Fibroblast of villous mesenchyme (primary cell): ENCODE data around the gene NCAPD2. TPM values are rescaled to one million over a fixed set of nuclear protein-coding genes. Genes with fewer than 3 reads are reported as not detected.

ENCODE experiments used
- DNase-seq: peaks from one replicate; pipeline ENCODE4 v3.0.0-alpha.2; 2010; ENCODE audit warnings: low read depth
- H3K4me3 ChIP-seq: 2 replicates; pipeline ENCODE4 v1.5.1; 2011; ENCODE audit warnings: low read depth, mild to moderate bottlenecking, low read length
- CTCF ChIP-seq: IDR thresholded peaks from 2 replicates; pipeline ENCODE4 v1.5.1; 2012; ENCODE audit warnings: low read depth, mild to moderate bottlenecking, low read length; ENCODE audit not compliant: insufficient read depth
- total RNA-seq: library from RNA; depleted of rRNA; stranded (reverse); fragments of >200 nt; gene quantifications from 2 replicates; pipeline ENCODE4 v1.2.3, GENCODE V29; 2012

The NCAPD2 gene
- total RNA-seq, 1 donor: 52.7 TPM

- no peak for DNase-seq
- no peak for TF ChIP-seq CTCF
- H3K4me3 ChIP-seq: no peak overlapping the region
Observed at GRCh38 chr12:6539707-6540134, 45.8 kb downstream of the NCAPD2 start.

GRCh38 chr12:6540181-6540877 is 46.4 kb downstream of the NCAPD2 start:
- DNase-seq: peak; percentile 96

GRCh38 chr12:6541371-6542165 is 47.7 kb downstream of the NCAPD2 start:
- TF ChIP-seq CTCF: no peak
- H3K4me3 ChIP-seq: no peak overlapping the region
- no peak for DNase-seq

More at GRCh38 chr12:6540181-6540877, 46.4 kb downstream of the NCAPD2 start:
- TF ChIP-seq CTCF: no peak
- no peak overlapping the region for H3K4me3 ChIP-seq

GRCh38 chr12:6542209-6543009 is 48.5 kb downstream of the NCAPD2 start:
- no peak for DNase-seq
- TF ChIP-seq CTCF: no peak
- no peak overlapping the region for H3K4me3 ChIP-seq

- DNase-seq: no peak
- no peak overlapping the region for H3K4me3 ChIP-seq
- TF ChIP-seq CTCF: no peak
Observed at GRCh38 chr12:6546016-6546415, 52.1 kb downstream of the NCAPD2 start.

- peak overlapping the region; percentile 34 for H3K4me3 ChIP-seq
- TF ChIP-seq CTCF: no peak
Observed at GRCh38 chr12:6547566-6547965, 53.7 kb downstream of the NCAPD2 start.

More at GRCh38 chr12:6547566-6547965, 53.7 kb downstream of the NCAPD2 start:
- DNase-seq: no peak
